Measurements from ENCODE around the gene TRIM31.

The TRIM31 gene

DNA sequence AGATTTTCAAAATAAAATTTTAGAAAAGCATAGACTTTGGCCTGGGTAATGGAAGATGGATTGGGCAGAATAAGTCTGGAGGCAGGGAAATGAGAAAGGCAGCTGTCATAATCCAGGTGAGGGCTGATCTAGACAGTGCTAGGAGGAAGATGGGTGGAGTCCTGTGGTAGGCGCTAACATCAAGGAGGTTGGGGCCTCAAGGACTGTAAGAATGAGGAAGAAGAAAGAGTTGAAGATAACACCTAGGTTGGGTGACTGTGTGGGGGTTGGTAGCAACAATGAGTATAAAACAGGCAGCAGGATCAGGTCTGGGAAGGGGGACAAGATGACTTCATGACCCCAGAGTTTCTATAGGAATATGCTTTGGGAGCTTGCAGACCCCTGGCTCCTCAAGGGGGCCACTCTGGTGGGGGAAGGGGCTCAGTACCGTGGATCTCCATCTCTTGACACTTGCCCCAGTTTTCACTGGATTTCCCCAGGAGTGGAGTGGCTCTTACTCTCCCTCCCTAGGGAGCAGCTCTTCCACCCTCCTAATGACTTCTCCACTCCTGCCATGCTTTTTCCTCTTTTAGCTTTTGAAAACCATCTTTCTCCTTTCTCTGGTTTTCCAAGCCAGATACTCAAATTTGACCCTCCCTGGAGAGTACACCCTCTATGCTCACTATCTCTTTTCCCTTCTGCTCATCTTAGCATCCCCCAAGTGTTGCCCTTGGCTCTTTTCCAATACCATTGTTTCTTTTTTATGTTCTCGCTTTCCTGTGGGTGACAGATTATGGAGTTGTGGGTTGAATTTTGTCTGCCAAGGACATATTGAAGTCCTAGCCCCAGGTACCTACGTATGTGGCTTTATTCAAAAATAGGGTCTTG is 14.8 kb downstream of the TRIM31 start:
- H3K4me3 Mint-ChIP-seq, result no peak overlapping the region
- peaks cover 51% of the 10 kb centered on the region for H3K4me1 Mint-ChIP-seq
- CTCF ChIA-PET, result interaction anchor here (1.6 kb wide), 1 partner anchor 11 kb away, joined by 5 read pairs; no protein-coding TSS in a partner anchor
- H3K27ac Mint-ChIP-seq, result no peak overlapping the region
- no peaks in the 10 kb centered on the region for H3K36me3 Mint-ChIP-seq
- peak; percentile 31 for DNase-seq
- H3K9me3 Mint-ChIP-seq, result no peaks in the 10 kb centered on the region
- H3K27me3 Mint-ChIP-seq, result peaks cover 91% of the 10 kb centered on the region

DNA sequence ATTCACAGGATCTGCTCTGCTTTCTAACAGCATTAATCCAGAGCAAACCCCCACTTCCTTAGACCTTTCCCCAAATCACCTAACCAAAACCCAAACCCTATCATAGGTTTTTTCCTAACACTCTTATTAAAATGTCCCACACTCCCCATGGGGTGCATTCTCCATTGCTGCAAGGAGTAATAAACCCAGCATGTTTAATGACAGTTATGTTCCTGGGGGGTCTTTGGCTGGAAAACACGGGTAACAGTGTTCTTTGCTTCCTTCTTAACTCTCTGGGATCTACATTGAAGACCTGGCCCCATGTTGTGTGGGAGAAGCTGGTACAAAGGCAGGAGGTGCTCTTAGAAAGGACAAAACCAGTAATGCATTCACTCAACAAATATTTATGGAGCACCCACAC is 16.1 kb downstream of the TRIM31 start:
- H3K27me3 Mint-ChIP-seq, result peaks cover 94% of the 10 kb centered on the region
- H3K27ac Mint-ChIP-seq, result no peak overlapping the region
- peaks cover 39% of the 10 kb centered on the region for H3K4me1 Mint-ChIP-seq
- CTCF ChIA-PET, result interaction anchor here (1.4 kb wide), 1 partner anchor 358 kb away, joined by 3 read pairs; no protein-coding TSS in a partner anchor
- DNase-seq, result no peak
- H3K4me3 Mint-ChIP-seq, result no peak overlapping the region
- no peaks in the 10 kb centered on the region for H3K36me3 Mint-ChIP-seq
- no peaks in the 10 kb centered on the region for H3K9me3 Mint-ChIP-seq

DNA sequence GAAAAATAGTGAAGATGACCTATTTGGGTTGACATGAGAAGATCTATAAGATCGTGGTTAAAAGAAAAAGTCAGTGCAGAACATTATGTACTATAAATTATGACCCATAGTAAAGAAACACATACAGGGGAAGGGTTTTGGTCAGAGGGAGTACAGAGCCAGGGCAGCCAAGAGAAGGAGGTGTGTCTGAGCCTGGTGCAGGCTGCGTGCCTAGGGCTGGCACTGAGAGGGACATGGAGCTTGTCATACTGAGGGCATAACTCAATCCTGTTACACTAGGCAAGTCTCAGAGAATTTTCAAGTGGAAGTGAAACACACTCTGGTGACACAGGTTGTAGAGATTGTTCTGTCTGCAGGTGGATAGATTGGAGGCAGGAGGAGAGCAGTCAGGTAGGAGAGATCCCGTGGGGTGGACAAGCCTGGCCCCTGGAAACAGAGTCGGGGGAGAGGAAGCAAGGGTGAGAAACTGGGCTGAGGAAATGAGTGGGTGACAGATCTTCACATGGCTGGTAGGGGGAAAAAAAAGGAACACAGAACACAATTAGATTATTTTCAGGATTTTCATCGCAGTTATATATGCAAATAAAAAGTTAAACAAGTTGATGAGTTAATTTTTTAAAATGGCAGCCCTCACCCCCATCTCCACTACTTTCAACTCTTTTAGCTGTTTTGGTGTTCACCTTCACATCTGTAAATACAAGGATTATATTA is 18.8 kb downstream of the TRIM31 start:
- CTCF ChIA-PET, result interaction anchor here (0.8 to 1.2 kb wide), 2 partner anchors 9 to 39 kb away, joined by 3 to 5 read pairs; no protein-coding TSS in a partner anchor

DNA sequence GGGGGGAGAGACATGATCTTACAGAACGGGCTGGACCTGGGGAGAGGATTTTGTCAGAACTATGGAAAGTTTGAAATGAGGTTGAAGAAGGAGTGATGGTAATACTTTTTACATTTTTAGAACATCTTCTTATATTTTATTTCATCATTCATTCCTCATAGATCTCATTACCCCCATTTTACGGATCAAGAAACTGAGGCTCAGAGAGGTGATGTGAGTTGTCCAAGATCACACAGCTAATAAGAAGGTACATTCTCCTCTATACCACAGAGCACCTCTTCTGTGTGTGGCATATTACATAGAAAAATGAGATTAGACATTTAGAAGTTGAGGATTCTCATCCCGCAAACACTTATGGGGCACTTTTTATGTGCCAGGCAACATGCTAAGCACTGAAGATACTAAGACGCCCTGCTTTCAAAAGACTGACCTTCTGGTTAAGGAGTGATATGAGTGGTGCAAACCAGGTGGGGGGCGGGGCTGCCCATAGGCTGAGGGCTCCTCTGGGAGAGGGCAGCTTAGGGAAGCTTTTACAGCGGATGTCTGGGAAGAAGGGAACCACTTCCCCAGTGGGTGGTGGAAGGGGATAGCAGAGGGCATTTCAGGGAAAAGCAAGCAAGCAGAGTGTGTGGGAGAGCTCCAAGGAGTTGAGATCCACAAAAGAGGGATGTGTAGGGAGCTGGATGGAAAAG is 19.9 kb downstream of the TRIM31 start:
- Mint-ChIP-seq H3K4me1 (peaks cover 10% of the 10 kb centered on the region), H3K27ac (no peak overlapping the region), H3K27me3 (peaks cover 89% of the 10 kb centered on the region), H3K36me3 (no peaks in the 10 kb centered on the region), H3K9me3 (no peaks in the 10 kb centered on the region), H3K4me3 (no peak overlapping the region)
- CTCF ChIA-PET, result no interaction called here
- no peak for DNase-seq

More for the DNA sequence above, 18.8 kb downstream of the TRIM31 start:
- Mint-ChIP-seq H3K4me3 (no peak overlapping the region), H3K4me1 (peaks cover 19% of the 10 kb centered on the region), H3K27ac (no peak overlapping the region), H3K9me3 (no peaks in the 10 kb centered on the region), H3K36me3 (no peaks in the 10 kb centered on the region), H3K27me3 (peaks cover 89% of the 10 kb centered on the region)
- no peak for DNase-seq

DNA sequence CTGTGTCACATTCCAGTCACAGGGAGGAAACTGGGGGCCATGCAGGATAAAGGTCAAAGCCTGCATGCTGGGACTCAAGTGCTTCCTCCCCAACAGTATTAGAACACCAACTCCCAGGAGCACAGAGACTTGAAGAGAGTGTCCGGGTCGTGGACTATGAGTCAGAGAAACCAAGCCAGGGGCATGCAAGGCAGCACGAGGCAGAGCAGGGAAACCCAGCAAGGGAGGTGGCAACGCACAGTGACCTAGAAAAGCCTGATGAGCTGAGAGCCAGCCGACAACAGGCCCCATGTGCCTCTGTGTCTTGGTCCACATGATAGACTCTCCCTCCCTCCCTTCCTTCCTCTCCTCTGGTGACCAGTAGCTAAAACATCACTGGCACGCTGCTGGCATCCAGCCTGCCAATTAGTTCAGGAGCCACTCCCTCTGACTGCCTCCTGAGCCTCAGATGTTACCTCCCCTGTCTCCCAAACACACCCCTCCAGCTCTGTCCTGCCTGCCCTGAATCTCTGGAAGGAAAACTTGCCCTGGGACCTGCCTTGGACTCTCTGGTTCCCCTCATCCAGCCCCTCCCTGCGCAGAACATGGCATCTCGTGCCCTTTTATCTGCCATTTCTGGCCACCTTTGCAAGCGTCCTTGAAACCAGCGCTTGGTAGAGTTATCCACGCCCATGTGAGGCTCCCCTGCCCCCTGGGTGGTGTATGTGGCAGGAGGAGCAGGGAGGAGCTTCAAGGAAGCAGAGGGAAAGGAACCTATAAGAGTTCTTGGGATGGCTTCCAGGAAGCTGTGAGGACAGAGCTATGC is 21.1 kb downstream of the TRIM31 start:
- Mint-ChIP-seq H3K4me1 (no peaks in the 10 kb centered on the region), H3K4me3 (no peak overlapping the region), H3K36me3 (no peaks in the 10 kb centered on the region), H3K27ac (no peak overlapping the region), H3K9me3 (no peaks in the 10 kb centered on the region), H3K27me3 (peaks cover 83% of the 10 kb centered on the region)
- DNase-seq, result no peak
- CTCF ChIA-PET, result interaction anchor here (3.1 kb wide), 1 partner anchor 40 kb away, joined by 8 read pairs; no protein-coding TSS in a partner anchor

- Mint-ChIP-seq H3K27ac (no peak overlapping the region), H3K4me3 (no peak overlapping the region), H3K4me1 (no peaks in the 10 kb centered on the region), H3K9me3 (no peaks in the 10 kb centered on the region), H3K36me3 (no peaks in the 10 kb centered on the region), H3K27me3 (peaks cover 57% of the 10 kb centered on the region)
- no peak for DNase-seq
- CTCF ChIA-PET, result interaction anchor here (0.8 to 1.8 kb wide), 4 partner anchors 10 to 44 kb away, joined by 3 to 5 read pairs (median 4); no protein-coding TSS in a partner anchor
Measured at GRCh38 chr6:30087876-30088275, 25.0 kb downstream of the TRIM31 start.

GRCh38 chr6:30077218-30077617 is 35.7 kb downstream of the TRIM31 start:
- Mint-ChIP-seq H3K4me3 (no peak overlapping the region), H3K9me3 (peaks cover 3% of the 10 kb centered on the region), H3K27me3 (peaks cover 79% of the 10 kb centered on the region), H3K27ac (no peak overlapping the region), H3K36me3 (peaks cover 2% of the 10 kb centered on the region), H3K4me1 (peaks cover 38% of the 10 kb centered on the region)
- CTCF ChIA-PET, result interaction anchor here (1.4 to 4.1 kb wide), 5 partner anchors 10 to 54 kb away, joined by 4 to 13 read pairs (median 6); partner anchors contain the start of gene PPP1R11
- DNase-seq, result no peak

- Mint-ChIP-seq H3K27ac (no peak overlapping the region), H3K4me1 (peaks cover 45% of the 10 kb centered on the region), H3K36me3 (peaks cover 9% of the 10 kb centered on the region), H3K9me3 (peaks cover 1% of the 10 kb centered on the region), H3K4me3 (peak overlapping the region; percentile 10), H3K27me3 (peaks cover 90% of the 10 kb centered on the region)
- CTCF ChIA-PET, result interaction anchor here (1.3 to 4.1 kb wide), 5 partner anchors 9 to 55 kb away, joined by 3 to 13 read pairs (median 6); partner anchors contain the start of gene PPP1R11
- no peak for DNase-seq
Measured at GRCh38 chr6:30075790-30076732, 36.8 kb downstream of the TRIM31 start.

GRCh38 chr6:30075094-30075789 is 37.6 kb downstream of the TRIM31 start, which contains the start of gene RNF39:
RNF39 (minus strand) TSS chr6:30075769; CDS start chr6:30075585, 184 bp downstream.
- DNase-seq, result no peak
- no peak within 1 kb of the TSS for H3K27ac Mint-ChIP-seq
- peaks cover 96% of the 10 kb centered on the region for H3K27me3 Mint-ChIP-seq
- H3K9me3 Mint-ChIP-seq, result no peaks in the 10 kb centered on the region
- H3K4me1 Mint-ChIP-seq, result peaks cover 49% of the 10 kb centered on the region
- peaks cover 16% of the 10 kb centered on the region for H3K36me3 Mint-ChIP-seq
- CTCF ChIA-PET, result interaction anchor here (1.6 to 4.1 kb wide), 2 partner anchors 28 to 56 kb away, joined by 4 to 13 read pairs; no protein-coding TSS in a partner anchor
- H3K4me3 Mint-ChIP-seq, result peak within 1 kb of the TSS; percentile 10

- CTCF ChIA-PET, result interaction anchor here (1.6 to 4.1 kb wide), 2 partner anchors 29 to 57 kb away, joined by 4 to 13 read pairs; no protein-coding TSS in a partner anchor
- Mint-ChIP-seq H3K27ac (no peak overlapping the region), H3K27me3 (peaks cover 91% of the 10 kb centered on the region), H3K36me3 (peaks cover 23% of the 10 kb centered on the region), H3K4me3 (no peak overlapping the region), H3K4me1 (peaks cover 52% of the 10 kb centered on the region), H3K9me3 (no peaks in the 10 kb centered on the region)
- no peak for DNase-seq
Measured at GRCh38 chr6:30074331-30075093, 38.4 kb downstream of the TRIM31 start.

- CTCF ChIA-PET, result interaction anchor here (0.9 to 4.1 kb wide), 3 partner anchors 30 to 97 kb away, joined by 3 to 13 read pairs (median 4); no protein-coding TSS in a partner anchor
- H3K27me3 Mint-ChIP-seq, result peaks cover 82% of the 10 kb centered on the region
- peaks cover 29% of the 10 kb centered on the region for H3K36me3 Mint-ChIP-seq
Measured at GRCh38 chr6:30073489-30074235, 39.2 kb downstream of the TRIM31 start.

More at GRCh38 chr6:30073489-30074235, 39.2 kb downstream of the TRIM31 start:
- H3K4me1 Mint-ChIP-seq, result peaks cover 54% of the 10 kb centered on the region
- no peak overlapping the region for H3K4me3 Mint-ChIP-seq
- peak overlapping the region; percentile 3 for H3K27ac Mint-ChIP-seq
- no peaks in the 10 kb centered on the region for H3K9me3 Mint-ChIP-seq
- no peak for DNase-seq

Measured in activated naive CD4-positive, alpha-beta T cell treated with anti-CD3 and anti-CD28 coated beads, Interleukin-2, amount 10 ng/mL, durations not matched to agents 7 days and 5 days (primary cell).